IPS-20b (cell line): ENCODE measurements around the gene C6orf120.
A peak's percentile ranks its signal among the peaks of the same experiment; 100 is the strongest.
"Not testable (repeated sequence)": the region's sequence is repeated elsewhere in the genome, so short reads cannot be mapped to it uniquely, and the experiment has no call there.

ENCODE experiments used
- H3K27ac ChIP-seq: one replicate; pipeline ENCODE4 v1.5.1; 2013; ENCODE audit warnings: low read length
- H3K27me3 ChIP-seq: 2 replicates; pipeline ENCODE4 v1.6.1; 2013; ENCODE audit warnings: mild to moderate bottlenecking, low read length, inconsistent platforms; ENCODE audit not compliant: insufficient read depth
- H3K36me3 ChIP-seq: 2 replicates; pipeline ENCODE4 v1.6.1; 2013; ENCODE audit warnings: low read depth, mild to moderate bottlenecking, inconsistent platforms, low read length, moderate library complexity; ENCODE audit not compliant: insufficient read depth
- H3K4me1 ChIP-seq: 2 replicates; pipeline ENCODE4 v1.6.1; 2013; ENCODE audit warnings: mild to moderate bottlenecking, control low read depth, inconsistent platforms, low read length, moderate library complexity; ENCODE audit not compliant: insufficient read depth
- H3K4me3 ChIP-seq: 2 replicates; pipeline ENCODE4 v1.5.1; 2013; ENCODE audit warnings: mild to moderate bottlenecking, low read length, inconsistent platforms
- H3K9ac ChIP-seq: 2 replicates; pipeline ENCODE4 v1.6.1; 2013; ENCODE audit warnings: low read depth, mild to moderate bottlenecking, inconsistent platforms, low read length, moderate library complexity
- H3K9me3 ChIP-seq: 2 replicates; pipeline ENCODE4 v1.6.1; 2013; ENCODE audit warnings: mild to moderate bottlenecking, low read depth, low read length, inconsistent platforms; ENCODE audit not compliant: insufficient read depth

The C6orf120 gene

DNA sequence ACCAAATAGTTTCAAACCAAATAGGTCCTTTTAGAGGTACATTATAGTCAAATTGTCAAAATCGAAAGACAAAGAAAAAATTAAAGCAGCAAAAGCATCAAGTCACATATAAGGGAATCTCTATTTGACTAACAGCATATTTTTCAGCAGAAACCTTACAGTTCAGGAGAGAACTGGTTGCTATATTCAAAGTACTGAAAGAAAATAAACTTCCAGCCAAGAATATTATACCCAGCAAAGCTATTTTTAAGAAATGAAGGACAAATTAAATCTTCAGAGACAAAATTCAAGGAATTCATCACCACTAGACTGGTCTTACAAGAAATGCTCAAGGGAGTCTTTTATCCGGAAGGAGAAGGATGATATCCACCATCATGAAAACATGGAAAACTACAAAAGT, 16.1 kb upstream of the C6orf120 start:
- H3K9ac ChIP-seq = no peak overlapping the region
- peaks cover 71% of the 10 kb centered on the region for H3K36me3 ChIP-seq
- H3K27me3 ChIP-seq = no peaks in the 10 kb centered on the region
- no peaks in the 10 kb centered on the region for H3K4me1 ChIP-seq
- peaks cover 11% of the 10 kb centered on the region; the same call in 1 of the 2 replicates for H3K9me3 ChIP-seq
- no peak overlapping the region for H3K27ac ChIP-seq
- no peak overlapping the region for H3K4me3 ChIP-seq

DNA sequence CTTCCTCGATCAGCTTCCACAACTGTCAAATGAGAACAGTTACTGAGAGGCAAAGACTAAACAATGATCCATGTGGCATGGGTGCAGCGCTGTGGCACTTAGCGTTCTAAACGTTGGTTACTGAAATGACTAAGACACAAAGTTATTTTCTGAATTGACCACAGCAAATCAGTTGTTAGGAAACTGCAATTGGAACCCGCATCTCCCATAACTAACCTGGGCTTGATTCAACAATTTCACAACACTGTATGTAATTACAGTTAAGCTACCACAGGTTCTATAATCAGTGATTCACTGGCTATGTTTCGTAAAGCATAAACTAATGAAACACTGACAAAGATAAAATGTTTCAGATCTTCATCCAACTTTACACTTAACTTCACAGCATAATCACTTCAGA, 12.6 kb upstream of the C6orf120 start:
- Histone ChIP-seq H3K27me3 (no peaks in the 10 kb centered on the region), H3K9ac (no peak overlapping the region), H3K4me1 (no peaks in the 10 kb centered on the region), H3K4me3 (no peak overlapping the region), H3K9me3 (peaks cover 11% of the 10 kb centered on the region; the same call in 1 of the 2 replicates), H3K36me3 (peaks cover 56% of the 10 kb centered on the region), H3K27ac (no peak overlapping the region)

DNA sequence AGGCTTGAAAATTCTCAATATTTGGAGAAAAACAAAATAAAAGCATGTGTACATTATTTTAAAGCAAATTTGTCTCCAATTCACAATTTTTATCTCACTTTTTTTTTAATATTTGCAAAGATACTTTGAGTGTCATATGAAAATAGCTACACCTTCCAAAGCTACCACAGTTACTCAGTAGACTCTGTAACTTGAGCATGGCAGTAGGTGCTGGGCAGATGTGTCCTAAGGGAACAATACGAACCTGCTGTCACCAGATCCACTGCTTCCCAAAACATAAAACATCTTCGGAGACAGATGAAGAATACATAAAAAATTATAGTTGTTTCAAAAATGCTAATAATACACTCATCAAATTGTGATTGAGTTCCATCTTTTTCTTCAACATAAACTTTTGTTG, 10.7 kb upstream of the C6orf120 start:
- H3K27me3 ChIP-seq = no peaks in the 10 kb centered on the region
- no peak overlapping the region for H3K4me3 ChIP-seq
- H3K36me3 ChIP-seq = peaks cover 46% of the 10 kb centered on the region
- H3K27ac ChIP-seq = no peak overlapping the region
- no peaks in the 10 kb centered on the region for H3K4me1 ChIP-seq
- H3K9ac ChIP-seq = no peak overlapping the region
- H3K9me3 ChIP-seq = peaks cover 7% of the 10 kb centered on the region; the same call in 1 of the 2 replicates

DNA sequence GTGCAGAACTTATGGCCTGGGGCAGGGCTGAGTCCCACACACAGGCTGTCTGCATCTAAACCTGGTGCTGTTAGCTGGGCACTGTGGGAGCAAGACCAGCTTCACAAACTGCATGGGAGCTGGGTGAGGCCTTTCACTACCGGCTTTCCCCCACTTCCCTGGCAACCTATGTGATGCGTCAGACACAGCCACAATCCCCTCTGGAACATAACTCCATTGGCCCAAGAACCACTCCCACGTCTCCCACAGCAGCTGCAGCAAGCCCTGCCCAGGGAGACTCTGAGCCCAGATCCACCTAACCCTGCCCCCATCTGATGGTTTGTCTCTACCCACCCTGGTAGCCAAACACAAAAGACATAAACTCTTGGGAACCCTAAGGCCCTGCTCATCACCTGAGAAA, 9.4 kb upstream of the C6orf120 start:
- no peaks in the 10 kb centered on the region for H3K4me1 ChIP-seq
- H3K4me3 ChIP-seq = no peak overlapping the region
- no peaks in the 10 kb centered on the region for H3K27me3 ChIP-seq
- no peak overlapping the region for H3K9ac ChIP-seq
- H3K27ac ChIP-seq = no peak overlapping the region
- H3K9me3 ChIP-seq = no peaks in the 10 kb centered on the region; the same call in 1 of the 2 replicates
- H3K36me3 ChIP-seq = peaks cover 34% of the 10 kb centered on the region

DNA sequence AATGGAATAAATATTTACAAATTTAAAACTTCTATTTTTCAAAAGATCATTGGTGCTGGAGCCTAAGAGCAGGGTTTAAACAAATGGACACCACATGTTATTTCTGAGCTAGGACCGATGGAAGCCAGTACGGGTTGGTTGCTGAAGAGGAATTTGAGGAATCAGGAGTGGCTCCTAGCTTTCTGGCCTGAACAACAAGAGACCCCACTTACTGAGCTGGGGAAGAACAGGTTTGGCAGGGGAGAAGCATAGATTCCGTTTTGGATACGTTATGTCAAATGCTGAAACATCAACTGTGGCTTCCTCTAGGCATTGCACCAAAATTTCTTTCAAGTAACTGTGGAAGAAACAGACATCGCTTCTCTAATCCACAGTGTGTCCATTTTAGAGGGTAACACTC, 6.8 kb upstream of the C6orf120 start:
- Histone ChIP-seq H3K36me3 (peaks cover 21% of the 10 kb centered on the region), H3K9me3 (no peaks in the 10 kb centered on the region; the same call in 1 of the 2 replicates), H3K4me1 (peaks cover 3% of the 10 kb centered on the region; the same call in 1 of the 2 replicates), H3K4me3 (no peak overlapping the region), H3K9ac (no peak overlapping the region), H3K27ac (no peak overlapping the region), H3K27me3 (no peaks in the 10 kb centered on the region)

DNA sequence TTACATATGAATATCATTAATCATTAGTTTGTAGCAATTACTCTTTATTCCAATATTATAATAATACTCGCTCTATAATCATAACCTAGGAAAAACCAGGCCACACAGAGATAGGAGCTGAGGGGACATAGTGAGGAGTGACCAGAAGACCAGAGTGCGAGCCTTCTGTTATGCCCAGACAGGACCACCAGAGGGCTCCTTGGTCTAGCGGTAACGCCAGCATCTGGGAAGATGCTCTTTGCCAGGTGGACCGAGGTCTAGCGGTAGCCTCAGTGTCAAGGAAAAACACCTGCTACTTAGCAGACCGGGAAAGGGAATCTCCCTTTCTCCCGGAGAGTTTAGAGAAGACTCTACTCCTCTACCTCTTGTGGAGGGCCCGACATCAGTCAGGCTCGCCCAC, 4.8 kb upstream of the C6orf120 start:
- H3K27ac ChIP-seq, H3K9me3 ChIP-seq, H3K4me3 ChIP-seq, H3K9ac ChIP-seq, H3K27me3 ChIP-seq: not testable (repeated sequence)
- Histone ChIP-seq H3K4me1 (peaks cover 10% of the 10 kb centered on the region), H3K36me3 (peaks cover 16% of the 10 kb centered on the region)

DNA sequence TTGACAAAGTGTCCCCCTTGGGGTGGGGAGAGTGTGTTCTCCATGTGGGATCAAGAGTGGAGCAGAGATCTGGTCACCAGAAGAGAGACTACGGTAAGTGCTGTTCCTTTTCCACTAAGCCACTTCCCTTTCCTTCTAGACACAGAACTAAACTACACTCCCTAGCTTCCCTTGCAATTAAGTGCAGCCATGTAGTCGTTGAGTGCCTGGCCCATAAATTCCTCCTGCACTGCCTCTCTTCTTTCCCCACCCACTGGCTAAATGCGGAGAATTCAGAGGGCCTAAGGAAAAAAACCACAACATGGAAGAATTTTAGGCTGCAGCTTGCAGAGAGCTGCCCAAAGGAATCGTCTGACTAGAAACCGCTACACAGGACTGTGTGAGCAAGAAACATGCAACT, 1.6 kb upstream of the C6orf120 start:
- peak overlapping the region; percentile 94; the same call in 1 of the 2 replicates for H3K9ac ChIP-seq

DNA sequence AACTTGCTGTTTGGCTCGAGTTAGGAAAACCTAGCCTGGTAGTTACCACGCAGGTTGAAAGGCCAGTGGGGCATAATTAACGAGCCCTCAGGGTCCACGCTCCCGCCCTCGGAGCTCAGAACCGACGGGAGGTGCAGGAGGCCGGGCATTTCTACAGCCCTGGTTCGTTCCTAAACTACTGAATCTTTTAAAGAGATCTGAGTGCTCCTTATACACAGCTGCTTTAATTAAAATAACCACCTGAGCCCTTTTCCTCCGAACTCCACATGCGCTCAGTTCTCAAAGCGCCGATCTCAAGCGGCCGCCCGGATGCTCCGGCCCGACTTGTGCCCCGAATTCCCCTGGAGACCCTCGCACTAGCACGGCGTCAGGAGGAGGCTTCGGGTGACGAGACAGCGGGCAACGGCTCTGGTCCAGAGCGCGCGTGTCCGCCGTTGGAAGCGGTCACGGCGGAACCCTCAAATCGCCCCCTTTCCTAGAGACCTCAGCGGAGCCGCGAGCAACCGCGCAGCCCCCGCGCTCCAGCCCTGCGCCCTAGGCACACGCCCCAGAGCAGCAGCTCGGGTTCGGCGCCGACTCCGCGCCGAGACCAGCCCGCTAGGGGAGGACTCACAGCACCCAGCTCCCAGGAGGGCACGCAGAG, 494 bp upstream of the C6orf120 start:
- peak overlapping the region; percentile 94 for H3K9ac ChIP-seq
- H3K36me3 ChIP-seq = peaks cover 47% of the 10 kb centered on the region
- peak overlapping the region; percentile 97 for H3K4me3 ChIP-seq
- H3K9me3 ChIP-seq = no peaks in the 10 kb centered on the region
- peaks cover 25% of the 10 kb centered on the region for H3K4me1 ChIP-seq
- peak overlapping the region; percentile 63 for H3K27ac ChIP-seq
- H3K27me3 ChIP-seq = no peaks in the 10 kb centered on the region

More for the DNA sequence above, 1.6 kb upstream of the C6orf120 start:
- H3K27me3 ChIP-seq = no peaks in the 10 kb centered on the region
- H3K4me3 ChIP-seq = peak overlapping the region; percentile 97
- no peak overlapping the region for H3K27ac ChIP-seq
- no peaks in the 10 kb centered on the region; the same call in 1 of the 2 replicates for H3K9me3 ChIP-seq
- H3K4me1 ChIP-seq = peaks cover 25% of the 10 kb centered on the region
- H3K36me3 ChIP-seq = peaks cover 36% of the 10 kb centered on the region

DNA sequence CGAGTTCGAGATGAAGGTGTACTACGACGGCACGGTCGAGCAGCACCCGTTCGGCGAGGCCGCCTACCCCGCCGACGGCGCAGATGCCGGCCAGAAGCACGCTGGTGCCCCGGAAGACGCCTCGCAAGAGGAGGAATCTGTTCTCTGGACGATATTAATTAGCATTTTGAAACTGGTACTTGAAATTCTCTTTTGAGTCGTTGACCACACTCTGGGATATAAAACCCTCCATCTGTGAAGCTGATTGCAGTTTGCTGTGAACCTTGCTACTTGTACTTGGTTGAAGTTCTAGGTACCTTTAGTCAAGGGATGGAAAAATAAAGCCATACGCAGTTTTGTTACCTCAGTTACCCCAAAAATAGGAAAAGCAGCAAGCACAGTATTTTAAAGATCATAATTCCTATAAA, 917 bp downstream of the C6orf120 start:
- Histone ChIP-seq H3K9me3 (no peaks in the 10 kb centered on the region), H3K4me3 (peak overlapping the region; percentile 97), H3K36me3 (peaks cover 59% of the 10 kb centered on the region), H3K9ac (peak overlapping the region; percentile 94), H3K27ac (no peak overlapping the region), H3K4me1 (peaks cover 25% of the 10 kb centered on the region), H3K27me3 (no peaks in the 10 kb centered on the region)

DNA sequence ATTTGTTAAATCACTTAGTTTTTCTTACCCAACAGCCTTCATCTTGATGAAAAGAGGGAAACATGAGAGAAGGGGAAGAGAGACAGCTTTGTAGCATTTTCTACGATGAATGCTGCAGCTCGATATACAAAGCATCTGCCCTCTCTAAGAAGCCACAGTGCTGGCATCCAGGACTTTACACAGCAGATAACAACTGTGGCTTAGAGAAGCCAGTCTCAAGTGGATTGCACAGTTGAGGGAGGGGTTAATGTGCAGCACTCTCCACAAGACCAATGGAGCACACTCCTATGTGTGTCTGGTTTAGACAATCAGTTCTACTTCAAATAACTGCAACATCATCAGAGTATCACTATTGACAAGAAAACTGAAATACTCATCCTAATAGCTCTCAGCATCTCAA, 5.8 kb downstream of the C6orf120 start:
- H3K27me3 ChIP-seq = no peaks in the 10 kb centered on the region
- no peak overlapping the region for H3K9ac ChIP-seq
- no peaks in the 10 kb centered on the region for H3K9me3 ChIP-seq
- peaks cover 14% of the 10 kb centered on the region; the same call in 1 of the 2 replicates for H3K4me1 ChIP-seq
- no peak overlapping the region for H3K27ac ChIP-seq
- H3K4me3 ChIP-seq = no peak overlapping the region
- H3K36me3 ChIP-seq = peaks cover 98% of the 10 kb centered on the region

DNA sequence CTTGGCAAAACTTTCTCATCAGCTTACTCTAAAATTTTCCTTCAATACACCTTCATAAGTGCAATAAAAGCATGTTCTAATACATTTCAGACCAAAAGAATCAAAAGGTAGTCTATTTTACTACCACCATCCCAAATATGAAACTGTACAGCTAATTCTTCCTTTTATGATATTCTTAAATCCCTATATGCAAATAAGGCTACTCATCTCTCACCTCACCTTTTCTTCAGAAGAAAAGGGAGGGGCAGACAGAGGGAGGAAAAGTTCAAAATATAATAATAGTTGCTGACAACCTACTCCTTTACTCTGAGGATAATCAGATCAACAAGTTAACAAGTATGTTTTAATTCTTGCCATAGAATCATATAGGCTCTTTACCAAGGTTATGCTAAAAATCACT, 7.4 kb downstream of the C6orf120 start:
- H3K9me3 ChIP-seq = no peaks in the 10 kb centered on the region
- H3K36me3 ChIP-seq = peaks cover 94% of the 10 kb centered on the region
- no peak overlapping the region for H3K27ac ChIP-seq
- H3K4me3 ChIP-seq = no peak overlapping the region
- no peaks in the 10 kb centered on the region for H3K27me3 ChIP-seq
- H3K4me1 ChIP-seq = 0 out of 2 replicates have a peak, but pooled peaks cover 2% of the 10 kb centered on the region
- H3K9ac ChIP-seq = no peak overlapping the region

DNA sequence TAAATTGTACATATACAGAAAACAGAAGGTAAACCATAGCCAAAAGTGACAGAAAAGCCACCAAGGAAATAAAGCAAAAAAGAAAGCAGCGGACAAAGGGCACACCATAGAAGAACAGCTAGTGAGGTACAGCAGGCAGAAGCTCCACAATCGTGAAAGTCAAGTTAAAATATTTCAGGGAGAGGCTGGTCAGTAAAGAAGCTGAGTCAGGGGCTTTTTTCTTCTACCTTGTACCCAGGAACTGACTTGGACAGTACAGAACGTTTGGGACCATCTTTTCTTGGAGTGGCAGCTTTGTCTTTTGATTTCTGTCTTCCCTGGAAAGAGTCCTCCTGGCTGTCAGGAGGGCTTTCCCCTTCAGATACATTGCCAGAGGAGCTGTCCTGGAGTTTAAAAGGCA, 8.1 kb downstream of the C6orf120 start:
- no peak overlapping the region for H3K9ac ChIP-seq
- H3K36me3 ChIP-seq = peaks cover 94% of the 10 kb centered on the region
- no peaks in the 10 kb centered on the region for H3K9me3 ChIP-seq
- H3K4me3 ChIP-seq = no peak overlapping the region
- H3K27me3 ChIP-seq = no peaks in the 10 kb centered on the region
- H3K4me1 ChIP-seq = no peaks in the 10 kb centered on the region
- H3K27ac ChIP-seq = no peak overlapping the region
